HG03342 (cell line): ENCODE measurements around the gene PHOX2B.
"Not testable (repeated sequence)": the region's sequence is repeated elsewhere in the genome, so short reads cannot be mapped to it uniquely, and the experiment has no call there.

Experiments
- ATAC-seq: cut with Tn5 transposase; IDR thresholded peaks from one replicate; pipeline ENCODE4 v1.9.1; 2021; ENCODE audit warnings: mild to moderate bottlenecking, moderate library complexity; ENCODE audit not compliant: unreplicated experiment

PHOX2B gene

DNA sequence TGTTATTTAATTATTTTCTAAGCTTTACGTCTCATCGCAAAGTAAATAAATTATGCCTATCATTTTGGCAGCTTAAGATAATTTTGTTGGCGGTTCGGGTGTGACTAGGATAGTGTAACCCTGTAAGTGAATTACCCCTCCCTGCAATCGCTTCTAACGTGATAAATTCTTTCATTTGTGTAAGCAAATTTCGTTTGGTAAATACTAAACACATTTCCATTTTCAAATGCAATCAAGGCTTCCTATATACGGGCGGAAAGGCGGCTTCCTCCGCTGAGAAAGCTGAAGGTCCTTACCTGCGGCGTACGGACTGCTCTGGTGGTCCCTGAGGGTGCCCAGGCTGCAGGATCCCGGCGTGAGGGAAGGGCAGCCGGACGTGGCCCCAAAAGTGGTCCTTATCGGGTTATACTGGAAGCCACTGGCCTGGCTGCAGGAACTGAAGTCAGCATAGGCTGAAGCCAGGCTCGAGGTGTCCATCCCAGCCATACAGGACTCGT, 403 bp downstream of the PHOX2B start:
- no peak for ATAC-seq

DNA sequence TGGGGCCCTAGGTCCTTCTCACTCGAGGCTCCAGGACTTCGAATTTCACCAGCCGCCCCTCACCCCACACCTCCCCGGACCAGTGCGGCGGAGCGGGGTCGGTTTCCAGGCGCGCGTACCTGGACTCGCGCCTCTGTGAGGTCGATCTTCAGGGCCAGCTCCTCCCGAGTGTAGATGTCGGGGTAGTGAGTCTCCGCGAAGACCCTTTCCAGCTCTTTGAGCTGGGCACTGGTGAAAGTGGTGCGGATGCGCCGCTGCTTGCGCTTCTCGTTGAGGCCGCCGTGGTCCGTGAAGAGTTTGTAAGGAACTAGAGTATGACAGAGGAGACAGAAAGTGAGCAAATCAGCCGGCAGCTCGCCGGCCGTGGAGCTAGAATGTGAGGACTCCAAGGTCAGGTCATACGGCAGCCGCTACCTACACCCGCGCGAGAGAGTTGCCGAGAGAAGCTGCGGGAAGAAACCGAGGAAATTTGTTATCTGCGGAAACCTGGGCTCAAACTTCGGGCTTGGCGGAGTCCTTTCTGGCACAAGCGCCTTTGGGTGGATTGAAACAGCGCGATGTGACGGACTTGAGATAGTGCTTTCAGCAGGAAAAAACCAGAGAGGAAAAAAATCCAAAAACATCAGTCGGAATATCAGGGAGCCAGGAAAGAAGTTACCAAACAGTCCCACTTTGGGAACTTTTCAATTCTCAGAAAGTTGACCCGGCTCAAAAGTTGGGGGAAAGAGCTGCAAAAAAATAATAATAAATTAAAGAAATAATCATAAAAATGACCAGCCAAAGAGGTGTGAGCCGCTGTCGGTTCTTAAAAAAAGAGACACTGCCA, 1.1 kb downstream of the PHOX2B start:
- ATAC-seq = no peak

DNA sequence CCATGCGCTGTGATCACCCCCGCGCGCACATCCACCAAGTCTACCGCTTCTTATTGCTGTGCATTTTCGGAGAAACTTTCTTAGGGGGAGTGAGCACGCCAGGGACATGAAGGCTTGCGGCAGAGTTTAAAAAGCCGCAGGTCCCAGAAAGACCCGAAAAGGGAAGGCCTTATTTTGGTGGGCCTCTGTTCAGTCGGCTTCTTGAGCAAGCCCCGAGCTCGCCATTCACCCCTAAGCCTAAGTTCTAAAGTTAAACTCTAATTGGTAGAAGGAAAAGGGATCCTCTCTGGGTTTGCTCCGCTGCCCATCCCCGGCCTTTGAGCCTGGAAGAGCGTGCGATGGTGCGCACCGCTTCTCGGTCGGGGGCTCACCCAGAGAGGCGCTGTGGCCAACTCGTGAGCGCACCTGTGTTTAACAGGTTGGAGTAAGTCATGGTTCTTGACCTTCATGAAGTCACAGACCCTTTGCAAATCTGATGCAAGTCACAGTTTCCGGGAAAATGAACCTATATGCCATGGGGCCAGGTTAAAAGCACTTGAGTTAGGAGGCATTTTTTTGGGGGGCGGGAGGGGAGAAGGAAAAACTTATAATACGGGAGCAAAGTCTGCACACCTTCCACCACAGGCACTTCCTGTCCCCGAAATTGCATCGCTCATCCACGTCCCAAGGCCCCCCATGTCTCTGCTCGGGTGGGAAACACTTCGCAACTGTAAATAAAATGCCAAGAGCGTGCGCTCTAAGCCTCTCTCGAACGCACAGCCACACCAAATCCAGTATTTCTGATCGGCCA, 1.9 kb downstream of the PHOX2B start:
- no peak for ATAC-seq

DNA sequence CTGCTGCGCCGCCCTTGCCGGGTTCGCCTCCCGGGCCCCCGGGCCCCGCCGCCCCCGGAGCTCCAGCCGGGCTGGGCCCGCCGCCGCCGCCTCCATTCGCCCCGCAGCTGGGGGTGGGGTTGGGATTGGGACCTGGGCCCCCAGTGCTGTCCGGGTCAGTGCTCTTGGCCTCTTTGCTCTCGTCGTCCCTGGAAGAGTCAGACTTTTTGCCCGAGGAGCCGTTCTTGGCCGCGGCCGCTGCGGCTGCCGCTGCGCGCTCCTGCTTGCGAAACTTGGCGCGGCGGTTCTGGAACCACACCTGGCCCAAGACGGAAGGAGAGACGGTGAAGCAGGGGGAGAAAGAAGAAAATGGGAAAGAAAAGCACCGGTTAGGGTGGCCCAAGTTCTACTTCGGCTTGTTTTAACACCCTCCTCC, 2.5 kb downstream of the PHOX2B start:
- no peak for ATAC-seq

DNA sequence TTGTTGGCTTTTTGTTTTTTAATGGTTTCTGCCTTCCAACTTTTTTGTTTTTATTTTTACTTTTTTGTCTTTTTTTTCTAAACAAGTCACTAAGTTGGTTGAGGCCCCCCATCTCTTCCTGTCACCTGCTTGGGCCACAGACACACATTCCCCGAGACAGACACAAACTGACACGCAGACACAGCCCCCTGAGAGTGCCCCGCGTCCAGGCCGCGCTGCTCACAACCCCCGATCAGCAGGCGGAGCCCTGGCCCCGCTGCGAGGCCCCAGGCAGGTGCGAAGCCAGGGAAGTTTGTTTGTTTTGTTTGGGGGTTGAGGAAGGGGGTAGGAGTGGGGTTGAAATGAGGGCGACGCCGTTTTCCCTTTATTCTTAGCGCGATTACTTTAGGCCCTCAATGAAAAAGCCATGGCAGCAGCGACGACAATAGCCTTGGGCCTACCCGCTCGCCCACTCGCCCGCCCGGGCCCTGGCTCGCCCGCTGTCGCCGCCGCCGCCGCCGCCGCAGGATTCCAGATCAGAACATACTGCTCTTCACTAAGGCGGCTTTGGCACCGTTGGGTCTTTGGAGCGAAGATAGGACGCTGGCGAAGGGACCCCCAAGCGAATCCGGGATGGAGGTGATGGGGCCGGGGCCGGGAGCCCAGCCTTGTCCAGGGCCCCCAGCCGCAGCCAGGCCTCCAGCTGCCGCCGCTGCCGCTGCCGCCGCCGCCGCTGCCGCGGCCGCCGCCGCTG, 3.1 kb downstream of the PHOX2B start:
- ATAC-seq = no peak

DNA sequence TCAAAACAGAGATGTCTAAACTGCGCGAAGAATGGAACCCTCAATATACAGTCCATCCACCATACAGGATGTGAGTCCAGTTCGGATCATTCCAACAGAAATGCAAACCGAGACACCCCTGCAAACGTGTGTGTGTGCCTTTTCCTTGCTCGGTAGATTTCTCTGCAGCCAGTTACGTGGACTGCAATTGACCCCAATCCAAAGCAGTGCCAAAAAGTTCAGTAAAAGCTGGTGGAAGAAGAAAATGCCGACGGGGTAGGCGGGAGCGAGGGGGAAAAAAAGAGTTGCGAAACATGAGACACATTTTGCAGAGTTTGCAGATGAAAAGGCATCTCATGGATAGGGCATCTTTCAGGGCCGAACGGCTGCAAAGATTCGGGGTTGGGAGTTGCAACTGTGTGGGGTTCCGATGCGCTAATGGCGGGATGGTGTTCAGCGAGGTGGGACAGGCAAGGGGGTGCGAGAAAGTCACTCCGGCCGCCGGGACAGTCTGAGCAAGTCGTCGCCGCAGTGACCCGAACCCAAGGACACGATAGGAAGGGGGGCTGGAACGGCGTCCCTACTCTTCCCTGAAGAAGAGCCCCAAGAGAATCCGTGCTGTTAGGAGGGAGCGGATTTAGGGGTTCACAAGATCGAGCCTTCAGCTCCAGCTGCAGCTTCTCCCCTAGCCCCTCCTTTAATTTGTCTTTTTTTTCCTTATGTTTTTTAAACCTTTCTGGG, 3.8 kb downstream of the PHOX2B start:
- no peak for ATAC-seq

DNA sequence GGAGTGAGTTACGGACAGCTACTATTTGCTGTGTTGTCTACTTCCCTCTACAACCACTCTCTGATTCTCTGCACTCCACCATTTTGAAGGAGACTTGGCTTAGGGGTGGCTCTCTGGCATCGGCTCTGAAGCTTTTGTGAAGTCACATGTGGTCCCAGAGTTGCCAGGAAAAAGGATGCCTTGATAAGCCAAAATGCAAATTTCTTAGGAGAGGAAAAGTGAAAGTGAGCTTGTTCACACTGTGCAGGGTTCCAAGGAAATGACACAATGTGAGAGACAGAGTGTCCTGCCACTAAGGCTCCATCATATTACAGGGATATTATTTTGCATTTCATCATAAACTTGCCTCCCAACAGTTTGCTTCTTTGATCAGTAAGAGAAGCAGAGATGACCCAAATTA, 7.2 kb downstream of the PHOX2B start:
- ATAC-seq = no peak

DNA sequence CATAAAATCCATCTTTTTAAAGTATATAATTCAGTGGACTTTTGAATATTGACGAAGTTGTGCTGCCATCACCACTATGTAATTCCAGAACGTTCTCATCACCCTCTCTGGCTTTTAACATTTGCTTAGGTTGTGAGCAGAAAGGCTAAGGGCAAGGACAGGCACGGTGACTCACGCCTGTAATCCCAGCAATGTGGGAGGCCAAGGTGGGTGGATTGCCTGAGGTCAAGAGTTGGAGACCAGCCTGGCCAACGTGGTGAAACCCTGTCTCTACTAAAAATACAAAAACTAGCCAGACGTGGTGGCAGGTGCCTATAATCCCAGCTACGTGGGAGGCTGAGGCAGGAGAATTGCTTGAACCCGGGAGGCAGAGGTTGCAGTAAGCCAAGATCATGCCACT, 11.0 kb downstream of the PHOX2B start:
- not testable (repeated sequence) for ATAC-seq

DNA sequence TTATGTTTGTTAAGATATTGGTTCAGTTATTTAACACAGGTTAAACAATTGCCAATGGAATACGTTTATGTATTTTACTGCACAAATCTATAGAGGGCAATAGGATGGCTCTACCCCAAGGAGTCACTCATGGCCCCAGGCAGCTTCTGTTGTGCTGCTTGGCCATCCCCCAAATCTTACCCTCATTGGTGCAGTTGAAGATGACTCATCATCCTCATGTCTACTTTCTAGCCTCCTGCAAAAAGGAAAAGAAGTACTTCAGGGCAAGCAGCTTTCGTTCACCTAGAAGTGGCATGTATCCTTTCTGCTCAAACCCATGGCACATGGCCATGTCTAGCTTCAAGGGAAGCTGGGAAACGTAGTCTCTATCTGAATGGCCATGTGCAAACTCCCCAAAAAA, 14.2 kb downstream of the PHOX2B start:
- ATAC-seq = no peak

DNA sequence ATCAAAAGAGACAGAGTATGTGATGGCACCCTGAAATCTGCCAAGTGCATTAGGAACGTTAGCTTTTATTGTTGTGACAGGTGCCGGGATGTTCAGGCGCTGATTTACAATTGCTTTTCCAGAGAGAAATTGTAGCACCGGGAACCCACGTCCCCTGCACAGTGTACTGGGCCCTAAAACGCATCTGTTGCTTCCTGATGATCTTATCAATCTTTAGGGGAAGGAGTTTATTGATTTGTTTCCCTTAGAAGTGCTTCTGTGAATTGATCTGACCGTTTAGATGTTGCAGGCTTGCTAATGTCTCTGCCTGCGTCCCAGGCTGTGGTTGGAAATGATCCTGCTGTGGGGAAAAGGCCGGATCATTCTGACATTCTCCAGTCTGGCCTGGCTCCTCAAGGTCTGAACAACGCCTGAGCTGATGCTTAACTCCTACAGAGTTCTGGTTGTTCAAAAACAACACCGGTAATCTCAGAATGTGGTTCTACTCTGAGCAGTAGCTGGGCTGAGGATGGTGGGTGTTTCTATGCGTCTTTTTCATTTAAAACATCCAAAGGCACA, 16.9 kb downstream of the PHOX2B start:
- ATAC-seq = no peak

DNA sequence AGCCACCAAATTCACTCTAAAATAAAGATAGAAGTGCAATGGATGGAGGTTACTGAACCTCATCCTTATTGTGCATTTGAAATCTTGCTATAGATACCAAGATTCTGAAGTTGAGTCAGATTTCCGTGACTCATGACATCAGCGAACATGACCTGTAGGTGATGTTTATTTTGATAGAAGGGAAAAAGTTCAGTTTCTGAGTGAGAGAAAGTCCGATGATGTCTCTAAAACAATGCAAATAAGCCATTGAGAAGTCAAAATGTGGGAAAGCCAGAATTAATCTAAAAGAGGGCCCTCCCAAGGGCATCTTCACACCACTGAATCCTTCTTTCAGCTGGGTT, 20.0 kb downstream of the PHOX2B start:
- ATAC-seq = no peak

DNA sequence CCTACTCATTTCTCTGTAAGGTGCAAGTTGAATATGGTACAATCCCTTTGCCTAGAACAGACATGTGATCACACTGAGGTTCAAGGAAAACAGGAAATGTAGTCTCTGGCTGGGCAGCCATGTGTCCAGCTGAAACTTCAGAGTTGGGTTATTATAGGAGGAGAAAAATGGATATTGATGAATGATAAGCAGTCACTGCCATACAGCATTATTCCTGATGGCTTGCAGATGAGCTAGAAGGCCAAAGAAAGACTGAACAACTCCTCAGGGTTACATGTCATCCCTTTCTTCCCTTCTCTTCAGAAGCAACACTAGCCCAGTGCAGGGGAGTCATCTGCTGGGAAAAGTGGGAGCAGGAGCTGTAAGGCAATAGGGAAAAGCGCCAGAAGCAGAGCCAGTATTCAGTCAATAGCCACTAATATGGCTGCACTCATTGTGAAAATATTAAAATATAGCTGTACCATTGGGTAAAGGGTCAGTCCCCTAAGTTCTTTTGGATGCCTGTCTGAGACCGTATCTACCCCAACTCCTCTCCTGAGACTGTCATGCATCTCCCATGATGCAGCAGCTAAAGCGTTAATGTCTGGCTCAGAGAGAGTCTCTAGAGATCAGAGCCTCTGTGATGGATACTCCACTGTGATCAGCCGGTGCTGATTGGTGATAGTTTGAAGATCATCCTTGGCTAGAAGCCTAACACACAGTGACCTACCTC, 20.5 kb downstream of the PHOX2B start:
- ATAC-seq = no peak

DNA sequence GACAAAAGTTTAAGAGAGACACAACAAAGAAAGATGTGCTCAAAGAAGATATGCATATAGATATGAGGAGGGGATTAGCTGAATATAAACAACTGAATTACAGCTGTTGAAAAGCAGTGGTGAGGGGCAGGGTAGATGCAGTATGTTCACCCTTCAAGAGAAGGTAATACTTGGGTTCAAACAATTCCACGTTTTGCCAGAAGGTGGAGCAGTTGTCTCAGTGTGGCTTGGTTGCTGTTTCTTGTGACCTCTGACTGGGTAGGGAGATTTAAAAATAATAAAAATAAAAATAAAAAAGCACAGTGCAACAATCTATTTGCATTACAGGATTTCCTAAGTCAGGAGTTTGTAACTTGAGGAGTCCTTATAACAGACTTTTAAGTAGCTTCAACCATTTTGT, 23.3 kb downstream of the PHOX2B start:
- no peak for ATAC-seq

DNA sequence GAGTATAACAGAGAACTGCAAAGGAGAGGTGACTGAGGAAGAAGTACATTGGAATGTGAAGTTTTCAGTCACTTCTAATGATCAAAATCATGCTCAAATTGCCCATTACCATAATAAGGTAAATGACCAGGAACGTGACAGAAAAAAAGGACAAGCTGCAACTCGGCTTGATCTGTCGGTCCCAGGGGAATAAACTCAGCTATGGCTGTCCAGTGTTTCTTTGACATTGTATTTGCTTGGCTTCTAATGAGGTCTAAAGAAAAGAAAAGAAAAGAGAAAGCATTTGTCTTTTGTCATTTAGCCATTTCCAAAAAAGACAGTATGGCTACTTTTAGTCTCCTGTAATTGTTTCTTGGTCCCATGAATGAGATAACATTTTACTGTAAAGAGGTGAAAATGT, 25.2 kb downstream of the PHOX2B start:
- no peak for ATAC-seq

DNA sequence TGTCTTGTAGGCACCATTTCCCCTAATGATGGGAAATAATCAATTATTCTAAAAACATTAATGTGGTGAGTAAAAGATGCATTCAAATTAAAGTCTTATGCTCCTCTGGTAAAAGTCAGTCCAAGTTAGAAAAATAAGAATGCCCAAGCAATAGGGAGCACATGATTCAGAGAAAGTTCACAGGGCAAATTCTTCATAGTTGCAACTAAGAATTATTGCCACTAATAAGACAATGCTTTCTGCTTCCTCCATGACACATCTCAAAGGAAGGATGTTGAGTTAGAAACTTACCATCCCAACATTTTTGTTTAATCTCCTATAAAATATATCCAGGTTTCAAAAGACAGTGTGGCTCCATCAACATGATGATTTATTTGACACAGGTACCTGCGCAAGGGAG, 26.3 kb downstream of the PHOX2B start:
- ATAC-seq = no peak

DNA sequence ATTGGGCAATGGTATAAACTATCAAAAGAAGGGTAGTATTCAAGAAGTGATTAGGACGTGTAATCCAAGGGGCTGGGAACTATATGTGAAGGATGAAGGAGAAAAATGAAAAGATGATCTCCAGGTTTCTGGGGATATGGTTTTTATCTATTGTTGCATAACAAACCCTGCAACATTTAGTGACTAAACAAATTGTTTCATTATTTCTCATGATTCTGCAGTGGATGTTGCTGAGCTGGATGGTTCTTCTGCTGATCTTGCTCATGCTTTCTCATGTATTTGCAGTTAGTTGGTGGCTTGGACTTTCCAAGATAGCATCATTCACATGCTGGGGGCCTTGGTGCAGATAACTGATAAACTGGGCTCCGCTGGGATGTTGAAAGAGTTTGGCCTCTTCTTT, 29.1 kb downstream of the PHOX2B start:
- ATAC-seq = no peak

DNA sequence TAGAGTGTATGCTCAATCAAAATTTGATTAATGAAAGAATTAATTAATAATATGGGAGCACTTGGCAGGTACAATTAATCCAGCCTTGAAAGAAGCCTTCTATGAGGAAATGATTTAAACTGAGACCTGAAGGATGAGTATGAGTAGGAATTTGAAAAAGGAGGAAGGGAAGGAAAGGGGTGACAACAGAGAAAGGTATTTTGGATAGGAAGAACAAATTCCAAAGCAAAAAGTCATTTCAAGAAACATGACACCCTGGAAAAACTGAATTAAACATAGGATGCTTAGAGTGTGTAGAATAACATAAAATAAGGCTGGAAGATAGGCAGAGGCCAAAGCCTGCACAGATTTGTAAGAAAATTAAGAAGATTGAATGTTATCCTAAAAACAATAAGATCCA, 29.6 kb downstream of the PHOX2B start:
- ATAC-seq = no peak

DNA sequence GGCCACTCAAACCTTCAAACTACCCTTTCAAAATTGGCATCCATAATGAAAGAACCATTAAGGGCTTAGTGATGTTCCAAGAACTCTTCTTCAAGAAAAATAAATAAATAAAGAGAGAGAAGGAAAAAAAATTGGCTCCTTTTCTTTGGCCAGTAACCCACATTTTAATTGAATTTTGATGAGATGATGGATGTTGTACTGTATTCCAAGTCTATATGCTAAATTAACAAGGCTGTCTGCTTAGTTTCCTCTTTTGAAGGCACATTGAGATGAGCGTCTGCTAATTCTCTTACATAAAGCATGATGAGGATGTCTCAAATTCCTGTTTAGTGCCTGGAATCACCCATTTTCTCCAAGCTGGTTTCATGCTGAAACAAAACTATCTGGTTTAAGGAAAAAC, 33.4 kb downstream of the PHOX2B start:
- no peak for ATAC-seq

DNA sequence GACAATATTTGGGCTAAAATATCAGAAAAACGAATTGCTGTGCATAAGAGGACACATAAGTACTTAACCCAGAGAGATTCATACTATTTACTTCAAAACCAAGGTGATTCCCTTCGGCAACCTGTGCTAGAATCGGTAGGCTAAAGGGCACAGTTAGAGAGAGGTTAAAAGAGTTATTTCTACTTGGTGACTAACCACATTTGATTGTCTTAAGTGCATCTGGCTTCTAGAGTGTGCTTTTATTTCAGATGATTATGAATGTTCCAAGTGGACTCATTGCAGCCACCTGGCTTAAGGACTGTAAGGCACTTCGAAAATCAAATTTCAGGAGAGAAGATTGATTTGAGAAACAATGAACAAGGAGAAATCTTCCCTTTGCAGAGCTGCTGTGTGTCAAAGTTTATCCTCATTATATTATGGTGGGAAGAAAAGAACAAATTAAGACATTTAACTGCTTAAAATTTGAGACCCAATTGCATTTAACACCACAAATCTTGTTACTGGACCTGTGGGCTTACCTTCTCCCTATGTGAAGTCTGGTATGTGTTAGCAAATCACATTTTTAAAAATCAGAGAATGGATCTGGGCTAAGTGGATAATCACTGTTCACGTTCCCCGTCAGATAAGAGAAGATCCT, 34.0 kb downstream of the PHOX2B start:
- ATAC-seq = no peak

DNA sequence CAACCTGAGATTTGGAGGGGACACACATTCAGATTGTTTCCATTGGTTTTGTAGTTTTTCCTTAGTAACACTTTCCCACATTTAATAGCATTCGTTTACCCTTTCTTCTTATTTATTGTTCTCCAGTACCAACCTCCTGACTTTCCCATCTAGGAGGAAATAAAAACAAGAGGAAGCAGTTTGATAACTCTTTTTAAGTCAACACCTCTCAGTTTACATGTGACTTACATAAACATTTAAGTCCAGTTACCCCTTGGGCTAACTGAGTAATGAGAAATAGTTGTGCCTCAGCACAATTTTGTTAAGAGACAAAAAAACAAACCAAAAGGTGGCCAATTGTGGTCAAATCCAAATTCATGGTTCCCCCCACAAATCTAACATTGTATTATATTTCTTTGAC, 34.8 kb downstream of the PHOX2B start:
- ATAC-seq = no peak
